Measurements from ENCODE around the gene PHACTR1. TPM values are rescaled to one million over a fixed set of nuclear protein-coding genes. Genes with fewer than 3 reads are reported as not detected.

Gene PHACTR1
- total and polyA plus RNA-seq, 12 donors = 6.3 to 150 (median 79.9) TPM

- TF ChIP-seq CTCF (IDR thresholded peaks at IDR 0.05) = no peak
- peaks cover 0 to 10% (median 0%) of the 10 kb centered on the region in 9 donors for H3K4me1 ChIP-seq
- no peak overlapping the region for H3K27ac ChIP-seq
- WGBS, 2 donors = 68 to 73% methylated on average over 7 of the region's 7 CpGs
- intact Hi-C loops (cut with DNase I) = no loop called here
- ATAC-seq = no peak
- H3K4me3 ChIP-seq = no peak overlapping the region
- DNase-seq = no peak
- no peaks in the 10 kb centered on the region for H3K36me3 ChIP-seq
- peaks cover 0 to 4% (median 0%) of the 10 kb centered on the region in 11 donors for H3K9me3 ChIP-seq
- peaks cover 0 to 39% (median 22%) of the 10 kb centered on the region in 7 donors for H3K27me3 ChIP-seq
Measured at GRCh38 chr6:12884983-12885382, 168.4 kb downstream of the PHACTR1 start.

- H3K4me1 ChIP-seq = peaks cover 0 to 10% (median 0%) of the 10 kb centered on the region in 9 donors
- WGBS, 2 donors = 53% methylated on average over 8 of the region's 8 CpGs
- peaks cover 0 to 25% (median 6%) of the 10 kb centered on the region in 11 donors for H3K9me3 ChIP-seq
- H3K4me3 ChIP-seq = no peak overlapping the region
- intact Hi-C loops (cut with DNase I) = no loop called here
- TF ChIP-seq CTCF (IDR thresholded peaks at IDR 0.05) = no peak
- no peaks in the 10 kb centered on the region for H3K36me3 ChIP-seq
- DNase-seq (no peak), ATAC-seq (peak in 5 of 8 donors; percentile 34 to 74 (median 44))
- no peak overlapping the region for H3K27ac ChIP-seq
- H3K27me3 ChIP-seq = peaks cover 0 to 17% (median 9%) of the 10 kb centered on the region in 7 donors
Measured at GRCh38 chr6:12886961-12887775, 170.6 kb downstream of the PHACTR1 start.

- intact Hi-C loops (cut with DNase I) = loop anchor here in 7 of 10 donors (5.0 to 10.0 kb wide), 5 partner anchors 253 to 1303 kb away; partner anchors contain the start of gene EDN1 (in 1 of the 7)
- Histone ChIP-seq H3K36me3 (no peaks in the 10 kb centered on the region), H3K4me3 (no peak overlapping the region), H3K4me1 (peaks cover 0 to 20% (median 7%) of the 10 kb centered on the region in 9 donors), H3K27me3 (no peaks in the 10 kb centered on the region), H3K9me3 (peaks cover 0 to 27% (median 6%) of the 10 kb centered on the region in 11 donors), H3K27ac (no peak overlapping the region)
- no peak for ATAC-seq
- peak in 7 of 9 donors; percentile 12 to 50 (median 34) for TF ChIP-seq CTCF (IDR thresholded peaks at IDR 0.05)
- WGBS, 2 donors = 93 to 97% methylated on average over 9 of the region's 9 CpGs
- DNase-seq = no peak
Measured at GRCh38 chr6:12890171-12890790, 173.7 kb downstream of the PHACTR1 start.

GRCh38 chr6:12891595-12891994 is 175.0 kb downstream of the PHACTR1 start:
- no peak for ATAC-seq
- intact Hi-C loops (cut with DNase I) = loop anchor here in 7 of 10 donors (5.0 to 10.0 kb wide), 5 partner anchors 254 to 1304 kb away; partner anchors contain the start of gene EDN1 (in 1 of the 7)
- 67 to 71% methylated on average over 1 of the region's 1 CpG for WGBS, 2 donors

More at GRCh38 chr6:12891595-12891994, 175.0 kb downstream of the PHACTR1 start:
- no peak overlapping the region for H3K27ac ChIP-seq
- H3K4me3 ChIP-seq = no peak overlapping the region
- H3K4me1 ChIP-seq = peaks cover 0 to 30% (median 13%) of the 10 kb centered on the region in 9 donors
- no peak for DNase-seq
- TF ChIP-seq CTCF (IDR thresholded peaks at IDR 0.05) = no peak
- H3K9me3 ChIP-seq = peaks cover 0 to 27% (median 6%) of the 10 kb centered on the region in 11 donors
- no peaks in the 10 kb centered on the region for H3K36me3 ChIP-seq
- no peaks in the 10 kb centered on the region for H3K27me3 ChIP-seq
